ENCODE data around the gene EXOC4. TPM values are rescaled to one million over a fixed set of nuclear protein-coding genes. Genes with fewer than 3 reads are reported as not detected.
A peak's percentile ranks its signal among the peaks of the same experiment; 100 is the strongest.

The EXOC4 gene
- total RNA-seq, 1 experiment from 2014 or later = 62.4 TPM

DNA sequence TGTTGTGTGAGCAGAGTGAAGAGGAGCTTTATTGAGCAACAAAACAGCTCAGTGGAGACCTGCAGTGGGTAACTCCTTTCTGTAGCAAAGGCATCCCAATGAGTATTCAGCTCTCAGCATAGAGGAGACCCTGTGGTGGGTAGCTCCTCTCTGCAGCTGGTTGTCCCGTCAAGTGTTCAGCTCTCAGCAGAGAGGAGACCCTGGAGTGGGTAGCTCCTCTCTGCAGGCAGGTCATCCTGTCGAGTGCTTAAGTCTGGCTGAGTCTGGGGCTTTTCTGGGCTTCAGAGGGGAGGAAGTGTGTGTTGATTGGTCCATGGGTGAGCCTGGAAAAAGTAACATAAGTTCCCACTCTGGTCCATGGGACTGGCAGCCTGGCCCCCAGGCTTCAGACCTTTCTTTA lies 702.3 kb downstream of the EXOC4 start:
- H3K27ac ChIP-seq = no peak overlapping the region
- no peaks in the 10 kb centered on the region; the same call in 1 of the 2 replicates for H3K9me3 ChIP-seq (replicated peaks)
- H3K36me3 ChIP-seq = no peaks in the 10 kb centered on the region
- H3K27me3 ChIP-seq = no peaks in the 10 kb centered on the region
- no peak overlapping the region for H3K4me3 ChIP-seq
- no peaks in the 10 kb centered on the region for H3K4me1 ChIP-seq
- DNase-seq = no peak

DNA sequence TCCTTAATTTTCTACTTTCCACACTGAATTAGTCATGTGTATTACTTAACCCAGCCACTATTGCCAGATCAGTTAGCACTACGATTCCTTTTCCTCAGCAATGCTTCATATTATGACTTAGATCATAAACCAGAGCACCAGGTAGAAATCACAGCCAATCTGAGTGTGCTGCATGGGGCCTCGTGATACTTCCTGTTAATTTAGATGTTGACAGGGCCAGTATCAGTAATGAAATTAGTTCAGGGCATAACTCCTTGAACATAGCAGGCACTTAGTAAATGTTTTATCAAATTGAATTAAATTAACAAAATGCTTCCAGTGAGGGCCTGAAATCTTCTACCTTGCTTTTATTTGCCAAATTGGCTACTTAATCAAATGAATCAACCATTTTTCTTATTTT lies 705.0 kb downstream of the EXOC4 start:
- Histone ChIP-seq H3K27me3 (no peaks in the 10 kb centered on the region), H3K4me3 (no peak overlapping the region), H3K9me3 (replicated peaks) (no peaks in the 10 kb centered on the region; the same call in 1 of the 2 replicates), H3K4me1 (no peaks in the 10 kb centered on the region), H3K36me3 (no peaks in the 10 kb centered on the region), H3K27ac (no peak overlapping the region)
- DNase-seq = no peak

DNA sequence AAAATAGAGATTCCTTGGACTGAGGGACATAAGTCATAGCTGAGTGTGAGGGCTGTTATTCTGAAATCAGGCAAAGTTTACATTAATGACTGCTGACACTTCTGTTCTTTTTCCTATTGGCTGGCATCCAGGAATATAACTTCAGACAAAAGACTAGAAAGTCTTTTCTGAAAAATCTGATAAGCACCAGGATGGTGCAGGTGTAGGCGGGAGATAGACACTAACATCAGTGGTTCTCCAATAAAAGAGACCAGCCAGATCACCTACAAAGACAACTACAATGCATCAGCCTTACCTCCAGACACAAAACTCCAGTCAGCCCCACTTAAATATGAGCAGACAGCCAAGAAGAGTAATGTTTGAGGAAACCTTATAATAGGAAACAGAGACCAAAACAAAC lies 705.9 kb downstream of the EXOC4 start:
- Histone ChIP-seq H3K4me3 (no peak overlapping the region), H3K4me1 (no peaks in the 10 kb centered on the region), H3K9me3 (replicated peaks) (no peaks in the 10 kb centered on the region; the same call in 1 of the 2 replicates), H3K27ac (no peak overlapping the region), H3K36me3 (no peaks in the 10 kb centered on the region), H3K27me3 (no peaks in the 10 kb centered on the region)
- DNase-seq = no peak

DNA sequence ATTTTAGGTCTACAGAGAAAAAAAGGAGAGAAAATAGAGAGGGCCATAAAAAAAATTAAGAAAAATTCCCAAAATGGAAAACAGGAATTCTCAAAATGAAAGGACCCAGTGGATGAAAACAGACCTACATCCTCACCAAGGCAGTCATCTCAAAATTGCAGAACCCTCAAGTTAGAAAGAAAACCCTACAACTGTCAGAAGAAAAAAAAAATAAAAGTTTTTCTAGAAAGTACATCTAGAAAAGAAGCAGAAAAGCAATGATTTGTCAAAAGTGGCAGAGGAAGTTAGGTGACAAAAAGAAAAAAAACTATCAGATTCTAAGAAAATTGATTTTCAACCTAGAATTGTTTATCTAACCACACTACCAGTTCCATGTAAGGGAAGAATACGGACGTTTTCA lies 706.6 kb downstream of the EXOC4 start:
- H3K36me3 ChIP-seq = no peaks in the 10 kb centered on the region
- no peaks in the 10 kb centered on the region; the same call in 1 of the 2 replicates for H3K9me3 ChIP-seq (replicated peaks)
- no peak for DNase-seq
- H3K4me3 ChIP-seq = no peak overlapping the region
- no peaks in the 10 kb centered on the region for H3K27me3 ChIP-seq
- no peaks in the 10 kb centered on the region for H3K4me1 ChIP-seq
- no peak overlapping the region for H3K27ac ChIP-seq

DNA sequence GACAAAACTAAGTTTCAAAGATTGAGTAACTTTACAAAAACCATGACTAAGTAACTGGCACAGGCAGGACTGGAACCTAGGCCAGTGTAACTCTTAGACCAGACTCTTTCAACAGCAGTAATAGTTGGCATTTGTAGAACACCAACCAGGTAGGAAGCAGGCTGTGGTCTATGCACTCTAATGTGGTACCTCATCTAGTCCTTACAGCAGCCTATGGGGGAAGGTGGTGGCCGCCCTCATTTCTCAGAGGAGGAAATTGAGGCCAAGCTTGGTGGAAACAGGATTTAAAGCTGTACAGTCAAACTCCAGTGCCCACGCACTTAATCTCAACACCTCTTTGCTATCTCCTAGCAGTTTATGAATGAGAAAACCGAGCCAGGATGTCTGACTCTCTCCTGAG lies 708.8 kb downstream of the EXOC4 start:
- H3K9me3 ChIP-seq (replicated peaks) = no peaks in the 10 kb centered on the region; the same call in 1 of the 2 replicates
- H3K4me3 ChIP-seq = no peak overlapping the region
- DNase-seq = no peak
- H3K4me1 ChIP-seq = no peaks in the 10 kb centered on the region
- no peak overlapping the region for H3K27ac ChIP-seq
- H3K27me3 ChIP-seq = no peaks in the 10 kb centered on the region
- no peaks in the 10 kb centered on the region for H3K36me3 ChIP-seq

DNA sequence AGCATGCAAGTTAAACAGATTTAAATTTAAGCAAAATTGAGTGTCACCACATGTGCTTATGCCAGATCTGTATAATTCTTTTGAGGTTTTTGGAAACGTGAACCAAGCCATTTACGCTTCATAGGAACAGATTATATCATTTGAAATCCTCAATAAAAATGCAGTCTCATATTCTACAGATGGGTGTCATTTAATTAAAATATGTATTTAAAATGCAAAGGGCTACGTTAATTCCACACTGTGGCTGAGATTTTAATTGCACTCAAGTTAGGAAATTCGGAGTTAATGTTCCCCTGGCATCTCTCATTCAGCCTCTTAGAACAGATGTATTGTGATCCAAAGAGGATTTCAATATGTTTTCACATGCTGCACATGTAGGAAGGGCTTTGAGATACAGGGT lies 709.8 kb downstream of the EXOC4 start:
- H3K4me1 ChIP-seq = no peaks in the 10 kb centered on the region
- no peak overlapping the region for H3K4me3 ChIP-seq
- H3K27ac ChIP-seq = no peak overlapping the region
- H3K9me3 ChIP-seq (replicated peaks) = no peaks in the 10 kb centered on the region; the same call in 1 of the 2 replicates
- no peaks in the 10 kb centered on the region for H3K36me3 ChIP-seq
- DNase-seq = no peak
- no peaks in the 10 kb centered on the region for H3K27me3 ChIP-seq

DNA sequence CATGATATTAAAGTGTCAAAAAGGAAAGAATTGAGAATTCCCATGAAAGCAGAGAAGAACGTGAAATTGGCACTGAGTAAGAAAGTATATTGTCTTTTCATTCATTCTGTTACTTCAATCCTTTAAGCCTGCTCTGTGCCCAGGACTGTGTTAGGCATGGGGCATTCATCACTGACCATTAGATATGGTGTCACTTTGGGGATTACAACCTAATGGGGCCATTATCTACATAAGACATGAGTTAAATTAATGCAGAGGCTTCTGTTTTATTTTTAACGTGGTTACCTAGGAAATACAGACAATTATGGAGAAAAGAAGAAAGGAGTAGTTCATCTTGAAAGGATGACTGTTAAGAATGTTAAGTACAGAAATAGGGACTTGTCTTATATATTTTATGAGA lies 710.8 kb downstream of the EXOC4 start:
- H3K27me3 ChIP-seq = no peaks in the 10 kb centered on the region
- no peak for DNase-seq
- H3K9me3 ChIP-seq (replicated peaks) = no peaks in the 10 kb centered on the region; the same call in 1 of the 2 replicates
- H3K36me3 ChIP-seq = no peaks in the 10 kb centered on the region
- no peak overlapping the region for H3K4me3 ChIP-seq
- no peak overlapping the region for H3K27ac ChIP-seq
- H3K4me1 ChIP-seq = no peaks in the 10 kb centered on the region

DNA sequence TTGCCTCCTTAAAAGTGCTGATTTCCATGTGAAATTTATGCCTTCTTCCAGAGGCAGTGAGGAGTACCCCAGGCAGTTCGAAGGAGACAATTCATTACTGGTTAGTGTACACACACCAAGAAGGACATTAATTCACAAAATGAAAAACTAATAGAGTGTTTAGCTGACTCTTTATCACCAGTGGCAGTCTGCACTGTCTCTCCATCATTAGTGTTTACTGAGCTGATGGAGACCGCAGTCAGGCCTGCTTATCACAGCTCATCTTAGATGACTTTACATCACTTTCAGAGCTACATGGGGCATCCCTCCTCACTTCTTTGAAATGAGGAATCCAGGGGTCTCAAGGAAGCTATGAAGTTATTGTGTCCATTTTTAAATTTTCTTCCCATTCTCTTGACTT lies 718.7 kb downstream of the EXOC4 start:
- H3K9me3 ChIP-seq (replicated peaks) = no peaks in the 10 kb centered on the region
- H3K27me3 ChIP-seq = no peaks in the 10 kb centered on the region
- DNase-seq = no peak
- no peaks in the 10 kb centered on the region for H3K36me3 ChIP-seq
- H3K4me3 ChIP-seq = no peak overlapping the region
- no peak overlapping the region for H3K27ac ChIP-seq
- no peaks in the 10 kb centered on the region for H3K4me1 ChIP-seq

DNA sequence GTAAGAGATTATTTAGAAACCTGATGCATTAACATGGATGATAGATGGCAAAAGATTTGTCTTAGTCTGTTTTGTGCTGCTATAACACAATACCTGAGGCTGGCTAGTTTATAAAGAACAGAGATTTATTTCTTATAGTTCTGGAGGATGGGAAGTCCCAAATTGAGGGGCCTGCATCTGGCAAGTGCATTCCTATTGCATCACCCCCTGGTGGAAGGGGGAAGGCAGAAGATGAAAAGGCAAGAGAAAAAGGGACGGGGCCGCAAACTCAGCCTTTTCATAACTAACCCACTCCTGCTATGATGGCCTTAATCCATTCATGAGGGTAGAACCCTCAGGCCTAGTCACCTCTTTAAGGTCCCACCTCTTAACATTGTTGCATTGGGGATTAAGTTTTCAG lies 720.8 kb downstream of the EXOC4 start:
- Histone ChIP-seq H3K36me3 (no peaks in the 10 kb centered on the region), H3K27me3 (no peaks in the 10 kb centered on the region), H3K27ac (no peak overlapping the region), H3K4me3 (no peak overlapping the region), H3K4me1 (no peaks in the 10 kb centered on the region), H3K9me3 (replicated peaks) (no peaks in the 10 kb centered on the region)
- DNase-seq = no peak

DNA sequence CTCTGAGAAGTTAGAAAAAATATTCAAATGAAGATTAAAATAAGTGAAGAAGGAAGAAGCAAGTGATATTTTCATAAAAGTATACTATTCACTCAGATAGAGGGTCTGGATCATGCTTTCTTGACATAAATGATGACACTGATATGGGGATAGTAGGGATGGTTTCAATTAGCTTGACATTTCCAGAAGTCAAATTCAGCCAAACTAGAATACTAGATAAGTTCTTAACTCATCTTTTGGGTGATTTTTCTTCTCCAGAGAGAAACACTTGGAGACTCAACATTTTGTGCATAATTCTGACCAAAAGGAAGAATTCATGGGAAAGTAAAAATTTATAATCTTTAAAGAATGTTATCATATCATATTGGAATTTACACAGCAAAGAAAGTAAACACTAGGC lies 722.3 kb downstream of the EXOC4 start:
- Histone ChIP-seq H3K4me3 (no peak overlapping the region), H3K4me1 (no peaks in the 10 kb centered on the region), H3K27ac (no peak overlapping the region), H3K9me3 (replicated peaks) (no peaks in the 10 kb centered on the region), H3K27me3 (no peaks in the 10 kb centered on the region), H3K36me3 (no peaks in the 10 kb centered on the region)
- DNase-seq = no peak

DNA sequence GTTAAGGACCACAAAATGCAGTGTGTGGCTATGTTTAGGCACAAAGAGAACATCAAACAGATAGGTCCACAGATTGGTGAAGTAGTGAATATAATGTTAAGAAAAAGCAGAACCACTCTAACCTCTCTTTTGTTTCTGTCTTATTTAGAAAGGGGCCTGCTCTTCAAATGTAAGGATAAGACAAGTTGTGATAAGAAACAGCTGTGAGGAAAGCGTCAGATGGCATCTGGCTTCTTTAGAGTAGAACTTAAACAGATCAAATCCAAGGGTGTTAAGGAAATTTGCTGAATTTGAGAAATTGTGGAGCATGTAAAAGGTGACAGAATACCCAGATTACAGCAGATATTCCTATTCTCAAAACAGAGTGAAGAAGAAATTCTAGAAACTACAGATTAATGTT lies 723.3 kb downstream of the EXOC4 start:
- H3K36me3 ChIP-seq = no peaks in the 10 kb centered on the region
- DNase-seq = no peak
- no peak overlapping the region for H3K4me3 ChIP-seq
- H3K27me3 ChIP-seq = no peaks in the 10 kb centered on the region
- no peaks in the 10 kb centered on the region for H3K9me3 ChIP-seq (replicated peaks)
- no peaks in the 10 kb centered on the region for H3K4me1 ChIP-seq
- H3K27ac ChIP-seq = no peak overlapping the region

DNA sequence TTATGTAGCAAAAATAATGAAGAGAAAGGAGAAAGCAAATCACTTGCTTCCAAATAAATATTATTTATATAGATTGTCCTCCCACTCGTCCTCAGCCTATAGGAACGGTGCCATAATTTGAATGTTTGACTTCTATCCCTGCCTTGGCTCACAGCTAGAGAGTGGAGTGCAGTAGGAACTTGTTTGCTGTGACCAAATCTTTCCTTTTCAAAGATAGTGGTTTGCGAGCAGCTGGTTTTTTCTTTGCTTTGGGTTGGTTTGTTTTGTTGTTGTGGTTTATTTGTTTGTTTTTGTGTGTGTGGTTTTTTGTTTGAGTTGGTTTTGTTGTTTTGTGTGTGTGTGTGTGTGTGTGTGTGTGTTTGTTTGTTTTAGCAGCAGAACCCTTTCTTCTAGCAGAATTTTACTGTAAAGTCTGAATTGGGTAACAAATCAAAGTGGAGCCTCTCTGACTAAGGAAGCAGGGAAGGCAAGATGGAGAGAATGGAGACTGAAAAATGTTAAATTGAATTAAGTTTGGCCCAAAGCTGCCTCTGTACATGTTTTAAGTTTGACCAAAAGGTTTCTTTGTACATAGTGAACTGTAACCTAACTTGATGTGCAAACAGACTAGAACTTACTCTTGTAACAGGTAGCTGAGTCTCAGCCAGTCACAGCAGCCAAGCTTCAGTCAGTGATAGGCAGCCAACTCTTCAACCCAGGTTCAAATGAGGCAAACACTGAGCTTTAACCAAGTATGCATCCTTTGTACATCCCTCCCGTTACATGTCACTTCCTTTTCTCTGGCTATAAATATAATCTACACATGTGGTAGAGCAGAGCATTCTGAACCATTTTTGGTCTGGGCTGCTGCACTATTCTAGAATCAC lies 724.8 kb downstream of the EXOC4 start:
- Histone ChIP-seq H3K36me3 (no peaks in the 10 kb centered on the region), H3K4me3 (no peak overlapping the region), H3K9me3 (replicated peaks) (no peaks in the 10 kb centered on the region), H3K27me3 (no peaks in the 10 kb centered on the region), H3K4me1 (no peaks in the 10 kb centered on the region), H3K27ac (no peak overlapping the region)
- DNase-seq = no peak

DNA sequence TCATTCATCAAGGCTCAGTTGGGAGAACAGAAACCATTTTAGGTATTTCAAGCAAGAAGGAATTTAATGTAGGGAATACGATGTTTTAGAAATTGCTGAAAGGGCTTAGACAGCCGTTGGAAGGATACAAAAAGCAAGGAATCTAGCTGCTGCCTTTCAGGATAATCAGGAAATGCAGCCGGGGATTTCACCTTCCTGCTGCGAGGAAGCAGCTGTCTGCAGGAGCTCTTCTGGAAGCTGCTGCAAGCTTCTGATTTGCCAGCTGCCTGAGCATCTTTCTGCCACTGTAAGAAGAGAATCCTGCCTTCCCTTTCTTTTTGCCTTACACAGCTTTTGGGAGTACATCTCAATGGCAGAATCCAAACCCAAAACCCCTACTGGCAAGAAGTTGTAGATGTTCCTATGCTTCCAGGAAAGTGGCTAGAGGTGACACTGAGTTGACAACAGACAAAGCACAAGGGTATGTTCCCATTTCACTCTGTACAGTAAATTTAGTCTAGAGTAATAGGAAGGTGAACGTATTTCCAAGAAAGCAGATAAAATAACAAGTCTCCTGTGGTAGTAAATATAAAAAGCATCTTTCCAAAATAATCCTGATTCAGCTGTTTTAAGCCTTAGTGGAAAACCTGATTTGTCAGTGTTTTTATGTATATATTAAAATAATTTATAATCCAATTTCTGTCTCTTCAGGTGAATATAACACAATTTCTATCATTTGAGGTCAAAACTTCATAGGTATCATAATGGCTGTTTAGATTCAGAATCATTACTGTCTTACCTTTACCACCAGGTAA lies 725.8 kb downstream of the EXOC4 start:
- no peaks in the 10 kb centered on the region for H3K36me3 ChIP-seq
- peak in 1 of 2 experiments; percentile 11 for DNase-seq
- no peaks in the 10 kb centered on the region for H3K9me3 ChIP-seq (replicated peaks)
- no peak overlapping the region for H3K4me3 ChIP-seq
- H3K4me1 ChIP-seq = no peaks in the 10 kb centered on the region
- no peaks in the 10 kb centered on the region for H3K27me3 ChIP-seq
- H3K27ac ChIP-seq = no peak overlapping the region

DNA sequence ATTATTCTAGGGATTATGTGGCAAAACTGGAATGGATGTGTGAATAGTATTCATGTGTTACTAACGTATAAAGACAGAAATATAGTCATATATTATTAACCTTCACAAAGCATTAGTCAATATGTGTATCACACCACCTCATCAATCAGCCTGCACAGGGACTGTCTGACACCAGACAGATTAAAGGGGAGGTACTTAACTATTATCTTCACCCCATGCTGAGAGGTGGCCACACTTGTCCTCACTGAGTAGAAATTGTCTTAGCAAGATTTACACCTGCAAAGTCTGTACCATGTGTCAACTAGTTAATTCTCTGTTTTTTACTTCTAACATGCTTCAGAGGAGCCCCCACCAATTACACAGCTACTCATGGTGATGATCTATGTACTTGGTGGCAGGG lies 727.9 kb downstream of the EXOC4 start:
- Histone ChIP-seq H3K9me3 (replicated peaks) (no peaks in the 10 kb centered on the region), H3K27me3 (no peaks in the 10 kb centered on the region), H3K27ac (no peak overlapping the region), H3K36me3 (no peaks in the 10 kb centered on the region), H3K4me3 (no peak overlapping the region), H3K4me1 (no peaks in the 10 kb centered on the region)
- no peak for DNase-seq

DNA sequence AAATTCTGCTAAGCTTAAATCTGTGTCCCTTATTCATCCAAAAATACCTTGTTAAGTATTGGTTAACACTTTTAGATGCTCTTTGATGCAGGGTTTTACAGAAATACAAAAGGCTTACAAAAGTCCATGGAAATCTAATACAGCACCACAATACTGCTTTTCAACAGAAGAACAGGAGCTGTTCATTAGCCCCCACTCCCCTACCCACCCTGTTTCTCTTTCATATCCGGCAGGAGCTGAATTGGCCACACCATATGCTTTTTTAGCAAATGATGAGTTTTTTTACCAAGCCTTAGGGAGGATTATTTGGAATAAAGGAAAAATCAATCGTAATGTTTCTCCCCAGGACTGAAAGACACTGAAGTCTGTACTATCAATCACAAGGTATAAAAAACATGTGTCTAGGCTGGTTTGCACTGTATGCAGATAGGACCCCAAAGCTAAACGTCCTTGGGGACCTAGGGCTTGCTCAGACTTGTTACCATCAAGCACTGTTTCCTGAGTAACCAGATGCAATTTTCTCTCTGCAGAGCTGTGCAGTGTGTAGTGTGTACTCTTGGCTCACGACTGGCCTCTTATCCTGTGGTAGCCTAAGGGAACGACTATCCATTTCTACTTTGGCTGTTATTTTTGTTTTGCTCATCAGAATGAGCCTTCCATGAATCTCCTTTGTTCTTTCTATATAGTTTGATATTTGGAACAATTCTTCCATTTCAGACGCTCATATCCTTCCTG lies 731.0 kb downstream of the EXOC4 start:
- no peak for DNase-seq
- Histone ChIP-seq H3K36me3 (no peaks in the 10 kb centered on the region), H3K27me3 (no peaks in the 10 kb centered on the region), H3K4me3 (no peak overlapping the region), H3K4me1 (no peaks in the 10 kb centered on the region), H3K27ac (no peak overlapping the region), H3K9me3 (replicated peaks) (no peaks in the 10 kb centered on the region)

Data from SJCRH30 (cell line).